IPS DF 4.7 (cell line): ENCODE results near the gene WWOX.

Source experiments
- DNase-seq: peaks from one replicate; pipeline ENCODE4 v3.0.0-alpha.2; 2013; ENCODE audit warnings: low spot score; ENCODE audit errors: extremely low read depth

WWOX gene

DNA sequence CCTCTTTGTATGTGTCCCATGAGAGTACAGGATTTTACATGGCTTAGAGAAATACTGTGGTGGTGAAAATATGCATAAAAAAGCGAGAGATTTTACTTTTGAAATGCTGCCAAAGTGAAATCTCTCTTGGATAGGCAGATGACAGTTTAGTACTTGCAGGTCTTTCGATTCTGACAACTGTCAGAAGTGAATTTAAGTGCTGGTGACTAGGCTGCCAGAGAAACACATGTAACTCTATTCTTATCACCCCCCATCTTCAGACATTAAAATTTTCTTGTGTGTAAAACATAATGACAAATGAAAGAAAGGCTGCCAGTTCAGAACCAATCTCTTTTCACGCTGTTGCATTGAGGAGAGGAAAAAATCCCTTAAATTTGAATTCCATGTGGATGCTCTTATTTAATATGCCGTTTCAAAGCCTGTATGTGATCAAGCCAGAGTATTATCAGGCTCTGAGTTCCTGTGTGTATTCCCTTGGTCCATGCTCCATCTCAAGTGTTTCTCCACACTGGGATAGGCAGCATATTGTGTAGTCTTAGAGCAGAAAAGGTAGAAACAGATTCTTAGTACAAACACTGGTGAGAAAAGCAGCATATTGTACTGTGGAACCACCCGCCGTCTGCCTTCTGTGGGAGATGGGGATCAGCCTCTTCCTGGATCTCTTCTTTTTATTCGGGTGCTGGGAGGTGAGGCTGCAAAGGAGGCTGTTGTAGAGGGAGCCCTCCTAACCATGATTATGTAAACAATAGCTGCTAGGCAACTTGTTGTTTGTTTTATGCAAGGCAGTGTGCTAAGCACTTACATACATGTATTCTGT is 291.3 kb downstream of the WWOX start:
- no peak for DNase-seq

DNA sequence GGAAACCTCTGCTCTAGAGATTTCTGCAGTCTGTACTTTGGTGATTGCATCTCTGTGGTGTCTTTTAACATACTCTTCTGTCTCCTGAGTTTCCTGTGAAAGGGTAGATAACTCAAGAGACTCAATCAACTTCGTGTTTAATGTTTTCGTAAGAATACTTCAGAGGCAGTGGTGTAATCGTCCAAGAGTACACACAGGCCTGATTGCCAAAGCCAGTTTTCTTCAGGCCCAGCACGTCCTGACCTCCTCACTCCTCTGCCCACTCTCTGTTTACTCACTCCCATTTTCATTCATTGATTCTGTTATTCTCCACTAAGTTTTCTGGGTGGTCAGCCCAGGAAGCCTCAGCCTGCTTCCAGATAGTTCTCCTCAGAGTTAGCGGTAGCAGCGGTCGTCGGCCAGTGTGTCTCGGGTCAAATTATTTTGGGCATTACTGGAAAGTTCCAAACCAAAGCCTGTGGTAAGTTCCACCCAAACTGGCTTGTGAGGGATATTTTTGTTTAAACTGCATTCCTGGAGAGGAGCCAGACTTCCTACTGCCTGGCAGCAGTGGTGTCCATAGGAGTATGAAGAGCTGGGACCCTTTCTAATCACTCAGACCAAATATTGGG is 293.2 kb downstream of the WWOX start:
- no peak for DNase-seq

DNA sequence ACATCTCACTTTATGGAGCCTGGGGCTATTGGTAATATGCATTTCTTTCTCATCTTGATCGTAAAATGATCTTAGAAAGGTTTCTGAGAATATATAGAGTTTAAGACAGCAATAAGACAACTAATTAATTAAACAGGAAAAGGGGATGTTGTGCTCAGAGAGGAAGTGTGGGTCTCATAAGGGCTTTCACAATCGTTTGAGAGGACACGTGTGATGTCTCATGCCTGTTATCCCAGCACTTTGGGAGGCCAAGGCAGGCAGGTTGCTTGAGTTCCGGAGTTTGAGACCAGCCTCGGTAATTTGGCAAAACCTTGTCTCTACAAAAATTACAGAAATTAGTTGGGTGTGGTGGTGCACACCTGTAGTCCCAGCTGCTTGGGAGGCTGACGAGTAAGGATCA is 295.6 kb downstream of the WWOX start:
- DNase-seq: no peak

DNA sequence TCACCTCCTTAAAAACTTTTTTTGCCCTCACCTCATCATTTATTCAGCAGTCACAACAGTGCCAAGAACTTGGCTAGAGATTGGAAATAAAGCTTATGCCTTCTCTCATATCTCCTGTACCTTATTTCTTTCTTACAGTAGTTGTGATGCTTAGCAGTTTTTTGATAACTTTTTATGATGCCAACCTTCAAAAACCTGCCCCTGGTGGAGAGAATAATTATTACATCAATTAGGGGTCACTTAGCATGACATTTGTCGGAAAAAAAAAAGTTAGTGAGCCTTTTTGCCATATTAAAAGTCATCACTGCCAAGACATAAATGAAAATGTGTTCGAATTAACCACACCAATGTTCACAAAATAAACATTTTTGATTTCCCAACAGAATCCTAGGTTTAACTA is 296.6 kb downstream of the WWOX start:
- no peak for DNase-seq

DNA sequence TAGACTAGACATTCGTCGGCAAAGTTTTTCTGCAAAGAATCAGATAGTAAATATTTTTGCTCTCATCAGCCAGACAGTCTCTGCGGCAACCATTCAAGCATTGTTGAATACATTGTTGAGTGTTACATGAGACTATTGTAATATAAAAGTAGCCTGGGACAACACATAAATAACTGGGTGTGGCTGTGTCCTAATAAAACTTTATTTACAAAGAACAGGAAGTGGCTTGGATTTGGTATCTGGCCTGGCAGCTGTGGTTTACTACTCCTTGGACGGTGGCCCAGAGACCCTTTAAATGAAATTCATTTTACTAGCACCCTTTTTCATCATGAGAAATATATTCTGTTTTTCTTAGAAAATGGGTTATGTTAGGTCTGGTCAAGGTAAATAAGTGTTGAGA is 297.2 kb downstream of the WWOX start:
- DNase-seq: no peak

DNA sequence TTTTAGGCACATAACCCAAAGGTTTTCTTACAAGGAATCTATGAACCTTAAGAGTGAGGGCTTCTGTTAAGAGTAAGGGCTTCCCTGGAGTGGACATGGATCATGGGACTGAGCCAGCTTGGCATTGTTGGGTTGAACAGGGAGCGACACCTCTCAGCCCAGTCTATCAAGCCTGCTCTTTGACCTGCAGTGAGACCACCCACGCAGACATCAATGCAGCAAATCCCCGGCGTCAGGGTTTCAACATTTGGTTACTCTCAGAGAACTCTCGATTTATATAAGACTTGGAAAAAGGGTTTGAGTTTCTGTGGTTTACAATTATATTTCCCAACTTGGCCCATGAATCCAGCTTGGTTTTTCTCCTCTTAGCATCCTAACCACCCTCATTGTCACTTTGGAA is 299.9 kb downstream of the WWOX start:
- no peak for DNase-seq

DNA sequence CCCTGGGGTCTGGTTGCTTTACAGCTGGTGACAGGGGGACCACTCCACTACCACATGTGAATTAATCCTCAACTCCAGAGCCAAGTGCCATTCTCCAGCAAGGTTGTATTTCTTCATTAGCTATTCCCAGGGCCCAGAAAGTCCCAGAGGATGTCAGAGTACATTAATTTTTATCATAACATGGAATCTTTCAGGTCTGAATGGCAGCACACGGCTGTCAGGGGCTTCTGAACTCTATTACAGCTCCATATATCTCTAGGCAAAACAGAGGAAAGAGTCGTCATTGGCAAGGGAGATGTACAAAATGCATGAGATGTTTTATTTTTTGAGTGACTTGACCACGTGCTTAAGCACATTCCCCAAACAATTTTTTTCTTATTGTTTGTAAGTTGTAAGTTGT is 303.4 kb downstream of the WWOX start:
- no peak for DNase-seq

DNA sequence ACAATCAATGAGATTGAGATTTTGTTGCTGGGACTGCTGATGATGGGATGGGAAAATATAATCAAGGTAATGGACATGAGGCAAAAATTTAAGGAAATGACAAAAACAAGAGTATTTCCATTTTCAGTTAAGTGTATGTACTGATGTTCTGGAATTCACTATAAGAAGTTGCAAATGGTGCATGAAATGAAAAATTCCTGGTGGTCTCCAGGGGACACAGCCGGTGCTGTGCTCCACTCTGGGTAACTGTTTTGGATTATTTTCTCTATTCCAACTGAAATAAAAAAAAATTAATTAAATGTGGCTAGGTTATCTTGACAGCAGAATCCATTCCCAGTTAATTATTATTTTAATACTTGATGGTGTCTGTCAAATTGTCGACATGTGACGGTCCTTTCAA is 305.6 kb downstream of the WWOX start:
- no peak for DNase-seq

DNA sequence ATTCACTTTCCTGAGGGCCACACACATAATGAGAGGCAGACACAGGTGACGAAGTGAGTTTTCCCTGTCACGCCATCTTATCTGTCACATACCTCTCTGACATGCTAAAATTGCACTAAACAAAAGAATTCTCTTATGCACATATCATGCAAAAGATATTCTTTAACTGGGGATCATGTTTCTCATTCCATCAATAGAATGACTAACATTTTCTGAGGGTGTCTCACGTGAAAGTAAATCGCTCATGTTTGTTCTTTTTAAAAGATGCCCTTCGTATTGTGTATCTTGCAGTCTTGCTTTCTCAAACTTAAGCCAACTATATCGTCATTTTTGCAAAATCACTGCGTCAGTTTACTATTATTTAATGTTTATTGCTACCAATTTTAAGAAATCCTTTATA is 306.4 kb downstream of the WWOX start:
- no peak for DNase-seq

DNA sequence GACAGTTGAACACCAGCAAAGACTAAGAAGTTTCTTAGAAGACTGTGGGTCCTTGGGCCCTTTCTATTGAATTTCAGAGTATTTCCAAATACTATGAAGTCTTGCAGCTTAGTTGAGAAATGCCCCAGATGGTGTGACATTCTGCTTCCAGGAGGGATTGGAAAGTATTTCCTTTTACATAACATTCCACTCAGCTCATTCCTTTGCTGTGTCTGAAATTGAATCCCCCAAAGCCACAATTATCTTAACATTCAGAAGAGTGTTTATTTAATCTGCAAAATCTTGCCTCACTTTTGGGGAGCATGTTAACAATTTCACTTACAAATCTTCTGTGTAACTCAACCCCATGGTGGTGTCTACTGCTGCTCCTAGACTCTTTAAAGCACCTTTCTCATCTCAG is 307.7 kb downstream of the WWOX start:
- no peak for DNase-seq

DNA sequence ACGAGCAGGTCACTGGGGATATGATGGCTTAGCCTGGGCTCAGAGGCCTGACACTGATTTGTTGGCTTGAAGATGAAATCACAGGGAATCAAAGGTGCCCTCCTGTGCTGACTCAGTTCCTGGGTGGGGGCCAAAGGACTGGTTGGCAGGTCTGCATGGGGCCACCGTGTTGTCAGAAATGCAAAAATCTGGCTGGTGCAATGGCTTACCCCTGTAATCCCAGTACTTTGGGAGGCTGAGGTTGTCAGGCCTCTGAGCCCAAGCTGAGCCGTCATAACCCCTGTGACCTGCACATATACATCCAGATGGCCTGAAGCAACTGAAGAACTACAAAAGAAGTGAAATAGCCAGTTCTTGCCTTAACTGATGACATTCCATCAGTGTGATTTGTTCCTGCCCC is 314.2 kb downstream of the WWOX start:
- DNase-seq: no peak

DNA sequence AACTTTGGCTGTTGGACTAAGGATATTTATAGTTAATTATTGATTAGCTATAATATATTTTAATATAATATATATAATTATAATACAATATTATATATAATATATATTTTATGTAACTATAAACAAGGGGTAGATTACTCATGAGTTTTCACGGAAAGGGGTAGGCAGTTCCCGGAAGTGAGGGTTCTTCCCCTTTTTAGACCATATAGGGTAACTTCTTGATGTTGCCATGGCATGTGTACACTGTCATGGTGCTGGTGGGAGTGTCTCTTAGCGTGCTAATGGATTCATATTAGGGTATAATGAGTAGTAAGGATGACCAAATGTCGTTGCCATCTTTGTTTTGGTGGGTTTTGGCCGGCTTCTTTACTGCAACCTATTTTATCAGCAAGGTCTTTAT is 315.6 kb downstream of the WWOX start:
- no peak for DNase-seq

DNA sequence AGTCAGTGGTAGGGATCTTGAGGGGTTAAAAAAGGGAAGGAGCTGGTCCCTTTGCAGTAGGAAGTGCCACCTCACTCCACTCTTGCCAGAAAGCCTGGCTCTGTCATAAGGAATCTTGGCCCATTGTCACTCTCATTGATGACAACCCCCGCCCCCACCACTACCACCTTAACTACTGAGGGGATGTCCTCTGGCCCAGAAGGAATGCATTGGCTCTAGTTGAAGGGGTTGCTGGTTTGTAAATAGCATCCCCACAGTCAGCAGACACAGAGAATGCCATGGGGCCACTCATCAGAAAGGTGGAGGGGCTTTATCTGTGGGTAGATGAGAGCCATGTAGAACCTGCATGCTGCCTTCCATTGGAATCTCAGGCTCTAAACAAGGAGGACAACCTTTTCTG is 316.2 kb downstream of the WWOX start:
- no peak for DNase-seq

DNA sequence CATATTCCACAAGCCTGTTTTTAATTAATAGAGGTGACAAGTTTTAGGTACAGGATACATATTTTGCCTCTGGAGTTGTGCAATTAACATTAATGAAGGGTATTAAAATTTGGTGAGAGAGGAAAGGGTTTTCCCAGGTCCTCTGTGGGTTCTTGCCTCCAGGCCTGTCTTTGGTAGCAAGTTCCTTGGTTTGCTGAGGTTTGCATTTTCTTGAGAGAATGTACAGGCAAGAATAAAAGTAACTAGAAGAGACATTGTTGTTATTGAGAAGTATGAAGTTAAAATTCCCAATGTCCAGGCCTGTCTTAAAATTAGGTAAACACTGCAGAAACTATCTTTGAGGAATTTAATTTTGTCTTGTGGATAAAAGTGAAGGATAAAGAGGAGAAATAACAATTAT is 316.9 kb downstream of the WWOX start:
- DNase-seq: no peak

DNA sequence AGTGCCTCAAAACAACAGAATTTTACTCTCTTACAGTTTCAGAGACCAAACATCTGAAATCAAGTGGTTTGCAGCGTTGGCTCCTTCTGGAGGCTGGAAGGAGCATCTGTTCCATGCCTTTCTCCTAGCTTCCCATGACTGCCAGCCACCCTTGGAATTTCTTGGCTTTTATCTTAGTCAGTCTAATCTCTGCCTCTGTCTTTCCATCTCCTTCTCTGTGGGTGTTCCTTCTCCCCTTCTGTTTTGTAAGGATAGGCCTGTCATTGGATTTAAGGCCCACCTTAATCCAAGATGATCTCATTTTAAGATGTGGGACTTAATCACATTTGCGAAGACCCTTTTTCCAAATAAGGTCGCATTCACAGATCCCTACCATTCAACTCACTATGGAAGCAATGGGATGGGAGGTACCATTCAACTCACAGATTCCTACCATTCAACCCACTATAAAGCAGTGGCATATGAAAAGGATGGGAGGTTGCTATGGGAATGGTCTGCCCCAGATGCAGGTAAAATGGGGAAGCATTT is 321.8 kb downstream of the WWOX start:
- peak; percentile 25 for DNase-seq

DNA sequence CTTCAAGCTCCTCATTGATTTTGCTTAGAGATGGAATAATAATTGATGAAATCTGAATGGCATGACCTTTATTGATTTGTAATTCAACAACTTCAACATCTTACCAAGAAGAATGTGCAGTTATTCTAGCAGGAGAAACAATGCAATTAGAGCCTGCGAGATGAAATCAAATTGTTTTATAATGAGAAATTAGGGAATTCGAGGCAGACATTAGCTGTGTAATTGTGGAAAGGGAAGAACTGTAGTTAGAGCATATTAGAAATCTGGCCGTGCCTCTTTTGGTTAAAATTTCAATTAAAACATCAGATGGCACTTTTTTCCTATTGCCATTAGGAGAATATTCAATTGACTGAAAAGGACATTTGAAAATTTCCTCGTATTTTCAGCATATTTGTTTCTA is 325.8 kb downstream of the WWOX start:
- no peak for DNase-seq

DNA sequence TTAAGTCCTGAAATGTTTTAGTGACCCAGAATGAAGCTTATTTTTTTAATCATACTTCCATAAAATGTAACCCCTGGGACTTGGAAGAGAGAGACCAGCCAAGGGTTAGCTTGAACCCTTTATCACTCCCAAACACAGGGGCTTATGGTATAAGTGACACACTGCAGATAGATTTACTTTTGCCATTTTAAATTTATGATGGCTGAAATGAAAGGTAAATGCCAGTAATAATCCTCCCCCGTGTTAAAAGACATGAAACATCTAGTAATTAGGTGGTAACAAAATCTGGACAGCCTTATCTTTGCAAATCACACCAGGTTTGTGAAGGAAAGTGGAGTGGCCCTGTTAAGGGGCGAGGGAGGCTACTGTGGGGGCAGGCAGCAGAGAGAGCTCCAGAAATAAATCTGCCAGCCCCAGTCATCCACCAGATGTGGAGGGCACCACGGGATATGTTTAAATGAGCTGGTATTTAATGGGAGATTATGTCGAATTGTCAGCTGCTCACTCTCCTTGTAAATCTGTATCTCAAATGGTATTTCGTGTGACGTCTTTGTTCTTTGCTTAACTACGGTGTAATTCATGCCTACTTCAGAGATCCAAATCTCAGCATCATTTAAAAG is 326.5 kb downstream of the WWOX start:
- no peak for DNase-seq

DNA sequence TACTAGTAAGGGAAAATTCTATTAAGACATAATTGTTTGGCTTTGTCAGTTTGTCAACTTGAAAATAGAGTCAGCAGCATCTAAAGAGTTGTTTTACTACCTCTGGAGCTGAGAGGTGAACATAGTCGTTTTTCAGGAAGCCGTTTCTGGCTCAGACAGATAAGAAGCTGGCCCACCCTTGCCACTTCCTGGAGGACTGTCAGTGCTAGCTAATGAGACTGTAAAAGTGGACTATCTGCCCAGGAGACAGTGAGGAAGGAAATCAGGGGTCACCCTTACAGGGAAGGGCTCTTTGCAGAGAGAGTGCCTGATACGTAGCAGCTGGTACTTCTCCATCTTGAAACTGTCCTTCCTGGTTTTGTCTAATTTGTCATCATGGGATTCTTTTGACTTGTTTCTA is 328.7 kb downstream of the WWOX start:
- no peak for DNase-seq

DNA sequence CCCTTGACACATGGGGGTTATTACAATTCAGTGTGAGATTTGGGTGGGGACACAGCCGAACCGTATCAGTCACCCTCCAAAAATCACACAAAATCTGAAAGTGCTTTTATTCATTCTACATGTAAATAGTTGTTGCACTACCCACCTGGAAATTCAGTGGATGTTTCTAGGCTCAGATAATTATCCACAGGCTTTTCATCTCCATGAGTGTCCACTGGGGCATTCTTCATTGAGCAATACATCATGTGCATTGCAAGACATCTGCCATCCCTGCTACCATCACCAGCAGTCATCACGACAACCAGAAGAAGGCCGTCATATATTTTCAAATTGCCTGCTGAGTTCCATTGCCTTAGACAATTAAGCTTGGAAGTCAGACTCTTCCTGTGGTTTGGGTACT is 330.8 kb downstream of the WWOX start:
- DNase-seq: no peak

DNA sequence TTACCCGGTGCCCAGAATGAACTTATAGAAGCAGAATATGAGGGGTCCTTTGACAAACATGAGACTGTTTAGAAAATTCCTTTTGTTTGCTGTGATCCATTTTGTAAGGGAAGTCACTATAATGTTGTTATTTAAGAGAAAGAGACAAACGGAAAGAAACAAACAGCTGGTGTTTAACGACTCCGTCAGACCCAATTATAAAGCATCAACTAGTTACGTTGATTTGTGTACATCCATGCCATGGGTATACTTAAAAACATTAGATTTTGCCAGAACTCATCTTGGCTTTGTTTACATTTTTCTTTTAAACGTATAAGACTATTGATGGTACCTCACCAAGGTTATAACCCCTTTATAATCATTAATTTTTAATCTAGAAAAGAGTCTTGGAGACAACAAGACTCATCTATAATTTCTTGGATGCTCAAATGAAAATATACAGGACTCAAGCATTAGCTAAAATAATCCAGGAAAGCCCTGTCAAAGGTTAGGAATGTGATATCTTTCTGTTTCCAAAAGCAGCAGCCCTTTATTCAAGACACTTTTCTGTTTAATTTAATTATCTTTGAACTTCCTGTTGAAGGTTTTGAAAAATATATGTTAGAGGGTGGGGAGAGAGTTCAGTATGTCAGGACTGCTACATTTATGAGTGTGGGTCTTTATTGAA is 331.7 kb downstream of the WWOX start:
- no peak for DNase-seq

DNA sequence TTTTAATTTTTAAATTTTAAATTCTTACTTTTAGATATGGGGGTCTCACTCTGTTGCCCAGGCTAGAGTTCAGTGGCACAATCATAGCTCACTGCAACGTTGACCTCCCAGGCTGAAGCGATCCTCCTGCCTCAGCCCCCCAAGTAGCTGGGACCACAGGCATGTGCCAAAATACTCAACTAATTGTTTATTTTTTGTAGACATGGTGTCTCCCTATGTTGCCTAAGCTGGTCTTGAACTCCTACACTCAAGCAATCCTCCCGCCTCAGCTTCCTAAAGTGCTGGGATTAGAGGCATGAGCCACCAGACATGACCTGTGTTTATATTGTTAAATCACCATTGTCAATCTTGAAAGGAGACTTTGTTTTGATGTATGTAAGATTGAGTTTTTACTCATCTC is 332.2 kb downstream of the WWOX start:
- DNase-seq: no peak

DNA sequence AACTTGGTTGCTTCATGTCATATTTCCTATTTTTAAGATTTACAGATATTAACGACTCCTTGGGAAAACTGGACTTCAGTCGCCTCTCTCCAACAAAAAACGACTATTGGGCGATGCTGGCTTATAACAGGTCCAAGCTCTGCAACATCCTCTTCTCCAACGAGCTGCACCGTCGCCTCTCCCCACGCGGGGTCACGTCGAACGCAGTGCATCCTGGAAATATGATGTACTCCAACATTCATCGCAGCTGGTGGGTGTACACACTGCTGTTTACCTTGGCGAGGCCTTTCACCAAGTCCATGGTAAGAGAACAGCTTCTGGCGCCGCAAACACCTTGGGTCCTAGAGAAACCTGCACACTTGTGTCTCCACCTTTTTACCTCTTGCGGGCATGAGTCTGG is 333.0 kb downstream of the WWOX start:
- no peak for DNase-seq
